ENCODE measurements around the gene RRP1. TPM values are rescaled to one million over a fixed set of nuclear protein-coding genes. Genes with fewer than 3 reads are reported as not detected.

Gene RRP1
- polyA plus RNA-seq, 3 donors, result 2.7 to 5.7 (median 4.6) TPM

DNA sequence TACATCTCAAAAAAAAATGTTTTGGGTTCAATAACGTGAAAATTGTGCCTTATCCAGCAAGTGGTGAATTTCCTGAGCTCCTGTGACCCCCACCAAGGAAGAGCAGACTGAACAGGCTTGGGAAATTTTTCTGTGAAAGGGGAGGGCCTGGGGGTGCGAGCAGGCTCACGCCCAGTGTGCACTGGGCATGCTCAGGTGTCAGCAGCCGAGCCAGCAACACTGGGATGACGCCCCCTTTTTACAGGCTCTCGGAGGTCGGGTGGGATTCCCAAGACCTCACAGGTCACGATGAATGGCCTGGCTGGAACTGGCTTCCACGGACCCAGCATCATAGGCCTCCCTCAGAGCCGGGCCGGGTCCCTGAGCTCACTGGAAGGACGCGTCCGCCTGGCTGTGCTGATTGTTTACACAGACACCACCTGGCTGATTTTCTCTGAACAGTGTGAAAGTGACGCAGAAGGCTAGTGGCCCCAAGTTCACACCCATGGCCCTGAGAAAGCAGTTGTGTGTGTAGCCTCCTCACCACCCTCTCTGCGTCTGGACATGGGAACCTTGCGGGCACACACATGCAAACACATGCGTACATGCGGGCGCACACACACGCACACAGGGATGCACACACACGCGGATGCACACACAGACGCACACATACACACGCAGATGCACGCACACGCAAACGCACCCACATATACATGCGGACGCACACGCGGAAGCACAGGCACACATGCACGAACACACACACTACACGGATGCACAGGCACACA is 22.5 kb upstream of the RRP1 start:
- peaks cover 6 to 14% (median 9%) of the 10 kb centered on the region in 7 donors for H3K9me3 Mint-ChIP-seq
- H3K27me3 Mint-ChIP-seq (ENCODE audit: low read depth in 3 of 3), result peaks cover 2 to 5% (median 5%) of the 10 kb centered on the region in 3 donors
- H3K36me3 Mint-ChIP-seq, result peaks cover 17 to 22% of the 10 kb centered on the region in 2 donors
- H4K20me1 ChIP-seq (ENCODE audit: insufficient read depth, low read length), result peaks cover 26% of the 10 kb centered on the region
- H3K27ac ChIP-seq (ENCODE audit: low read depth in 1 of 2, low read length in 2 of 2), result no peak overlapping the region
- WGBS (ENCODE audit: insufficient coverage), result 95% methylated on average over 33 of the region's 34 CpGs
- no peak overlapping the region for H3K4me2 ChIP-seq (replicated peaks; ENCODE audit: extremely low read depth, low read length, poor library complexity, severe bottlenecking)
- peak overlapping the region in 2 of 7 donors; percentile 1 to 70 for H3K27ac Mint-ChIP-seq
- no peak overlapping the region for H2AFZ ChIP-seq (ENCODE audit: insufficient read depth, low read depth, low read length, poor library complexity, severe bottlenecking)
- no peak for DNase-seq
- peak overlapping the region in 1 of 2 donors; percentile 21 for H3K4me3 Mint-ChIP-seq
- no peak overlapping the region for H3K9ac ChIP-seq (ENCODE audit: insufficient read depth, low read length, poor library complexity, severe bottlenecking)
- peaks cover 23% of the 10 kb centered on the region for H3K4me1 Mint-ChIP-seq
- H3K4me1 ChIP-seq (ENCODE audit: control insufficient read depth in 1 of 2, insufficient read depth in 2 of 2, low read length in 2 of 2), result peaks cover 12 to 15% of the 10 kb centered on the region in 2 donors
- no peaks in the 10 kb centered on the region for H3K79me2 ChIP-seq (ENCODE audit: insufficient read depth, low read length)
- intact Hi-C loops (cut with micrococcal nuclease), result no loop called here
- no peak overlapping the region for H3K4me3 ChIP-seq (replicated peaks in 1 of 3; ENCODE audit: low read depth in 2 of 3, low read length in 3 of 3)
- TF ChIP-seq, protein P1, sequence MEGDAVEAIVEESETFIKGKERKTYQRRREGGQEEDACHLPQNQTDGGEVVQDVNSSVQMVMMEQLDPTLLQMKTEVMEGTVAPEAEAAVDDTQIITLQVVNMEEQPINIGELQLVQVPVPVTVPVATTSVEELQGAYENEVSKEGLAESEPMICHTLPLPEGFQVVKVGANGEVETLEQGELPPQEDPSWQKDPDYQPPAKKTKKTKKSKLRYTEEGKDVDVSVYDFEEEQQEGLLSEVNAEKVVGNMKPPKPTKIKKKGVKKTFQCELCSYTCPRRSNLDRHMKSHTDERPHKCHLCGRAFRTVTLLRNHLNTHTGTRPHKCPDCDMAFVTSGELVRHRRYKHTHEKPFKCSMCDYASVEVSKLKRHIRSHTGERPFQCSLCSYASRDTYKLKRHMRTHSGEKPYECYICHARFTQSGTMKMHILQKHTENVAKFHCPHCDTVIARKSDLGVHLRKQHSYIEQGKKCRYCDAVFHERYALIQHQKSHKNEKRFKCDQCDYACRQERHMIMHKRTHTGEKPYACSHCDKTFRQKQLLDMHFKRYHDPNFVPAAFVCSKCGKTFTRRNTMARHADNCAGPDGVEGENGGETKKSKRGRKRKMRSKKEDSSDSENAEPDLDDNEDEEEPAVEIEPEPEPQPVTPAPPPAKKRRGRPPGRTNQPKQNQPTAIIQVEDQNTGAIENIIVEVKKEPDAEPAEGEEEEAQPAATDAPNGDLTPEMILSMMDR (IDR thresholded peaks at IDR 0.05), result no peak
- peaks cover 0 to 10% of the 10 kb centered on the region in 2 donors for H3K9me3 ChIP-seq (replicated peaks in 1 of 2; ENCODE audit: control insufficient read depth in 1 of 2, insufficient read depth in 1 of 2, low read length in 2 of 2)
- peaks cover 4 to 17% of the 10 kb centered on the region in 2 donors for H3K36me3 ChIP-seq (replicated peaks in 1 of 2; ENCODE audit: control insufficient read depth in 1 of 2, insufficient read depth in 2 of 2, low read length in 2 of 2)
- H3K27me3 ChIP-seq (ENCODE audit: control insufficient read depth in 2 of 2, insufficient read depth in 2 of 2, low read length in 2 of 2), result no peaks in the 10 kb centered on the region

- H3K4me2 ChIP-seq (replicated peaks; ENCODE audit: extremely low read depth, low read length, poor library complexity, severe bottlenecking), result no peak overlapping the region
- intact Hi-C loops (cut with micrococcal nuclease), result no loop called here
These were observed 21.8 kb upstream of the RRP1 start for GRCh38 chr21:43767498-43767983.

More at GRCh38 chr21:43767498-43767983, 21.8 kb upstream of the RRP1 start:
- Histone ChIP-seq H3K4me1 (ENCODE audit: control insufficient read depth in 1 of 2, insufficient read depth in 2 of 2, low read length in 2 of 2) (peaks cover 12 to 15% of the 10 kb centered on the region in 2 donors), H3K9ac (ENCODE audit: insufficient read depth, low read length, poor library complexity, severe bottlenecking) (no peak overlapping the region), H2AFZ (ENCODE audit: insufficient read depth, low read depth, low read length, poor library complexity, severe bottlenecking) (no peak overlapping the region), H3K36me3 (replicated peaks in 1 of 2; ENCODE audit: control insufficient read depth in 1 of 2, insufficient read depth in 2 of 2, low read length in 2 of 2) (peaks cover 0 to 15% of the 10 kb centered on the region in 2 donors), H3K27ac (ENCODE audit: low read depth in 1 of 2, low read length in 2 of 2) (no peak overlapping the region), H3K79me2 (ENCODE audit: insufficient read depth, low read length) (no peaks in the 10 kb centered on the region), H3K27me3 (ENCODE audit: control insufficient read depth in 2 of 2, insufficient read depth in 2 of 2, low read length in 2 of 2) (no peaks in the 10 kb centered on the region), H4K20me1 (ENCODE audit: insufficient read depth, low read length) (peaks cover 22% of the 10 kb centered on the region), H3K9me3 (replicated peaks in 1 of 2; ENCODE audit: control insufficient read depth in 1 of 2, insufficient read depth in 1 of 2, low read length in 2 of 2) (peaks cover 0 to 11% of the 10 kb centered on the region in 2 donors), H3K4me3 (replicated peaks in 1 of 3; ENCODE audit: low read depth in 2 of 3, low read length in 3 of 3) (no peak overlapping the region)
- Mint-ChIP-seq H3K27ac (peak overlapping the region in 3 of 7 donors; percentile 1 to 70 (median 69)), H3K4me3 (peak overlapping the region in 1 of 2 donors; percentile 63), H3K27me3 (ENCODE audit: low read depth in 3 of 3) (peaks cover 2 to 5% (median 5%) of the 10 kb centered on the region in 3 donors), H3K4me1 (peaks cover 23% of the 10 kb centered on the region), H3K36me3 (peaks cover 15 to 19% of the 10 kb centered on the region in 2 donors), H3K9me3 (peaks cover 5 to 17% (median 9%) of the 10 kb centered on the region in 7 donors)
- 94% methylated on average over 14 of the region's 15 CpGs for WGBS (ENCODE audit: insufficient coverage)
- TF ChIP-seq, protein P1 (IDR thresholded peaks at IDR 0.05), result no peak
- no peak for DNase-seq

Measured in CD14-positive monocyte (primary cell).